ENCODE measurements around the gene DNAH6. TPM values are rescaled to one million over a fixed set of nuclear protein-coding genes. Genes with fewer than 3 reads are reported as not detected.

The DNAH6 gene
- total RNA-seq, 4 donors from 2014 or later = 3.2 to 9.3 (median 6.3) TPM

DNA sequence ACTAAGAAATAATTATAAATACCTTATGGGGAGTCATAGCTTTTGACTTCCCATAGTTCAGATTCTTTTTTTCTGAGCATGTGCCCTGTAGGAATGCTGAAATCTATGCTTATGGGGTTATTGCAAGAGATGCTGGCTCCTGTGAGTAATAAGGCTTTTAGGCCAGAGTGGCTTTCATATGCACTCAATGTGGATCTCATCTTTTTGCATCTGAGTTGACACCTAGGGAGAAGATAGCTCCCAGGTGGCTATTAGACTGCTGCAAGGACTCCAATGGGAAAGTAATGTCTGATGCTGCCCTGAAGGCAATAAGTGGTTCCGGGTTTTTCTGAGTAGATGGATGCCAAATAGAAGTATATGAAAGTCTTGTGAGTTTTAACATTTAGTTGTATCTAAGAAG, 21.0 kb downstream of the DNAH6 start:
- 86 to 91% methylated on average over 1 of the region's 1 CpG for WGBS, 2 donors
- H3K36me3 ChIP-seq = no peaks in the 10 kb centered on the region

GRCh38 chr2:84539729-84540128, 23.4 kb downstream of the DNAH6 start:
- no peak overlapping the region for H3K4me3 ChIP-seq (replicated peaks in 1 of 3)
- no peak for DNase-seq
- TF ChIP-seq POLR2A (IDR thresholded peaks at IDR 0.05) = no peak
- TF ChIP-seq, protein P1, sequence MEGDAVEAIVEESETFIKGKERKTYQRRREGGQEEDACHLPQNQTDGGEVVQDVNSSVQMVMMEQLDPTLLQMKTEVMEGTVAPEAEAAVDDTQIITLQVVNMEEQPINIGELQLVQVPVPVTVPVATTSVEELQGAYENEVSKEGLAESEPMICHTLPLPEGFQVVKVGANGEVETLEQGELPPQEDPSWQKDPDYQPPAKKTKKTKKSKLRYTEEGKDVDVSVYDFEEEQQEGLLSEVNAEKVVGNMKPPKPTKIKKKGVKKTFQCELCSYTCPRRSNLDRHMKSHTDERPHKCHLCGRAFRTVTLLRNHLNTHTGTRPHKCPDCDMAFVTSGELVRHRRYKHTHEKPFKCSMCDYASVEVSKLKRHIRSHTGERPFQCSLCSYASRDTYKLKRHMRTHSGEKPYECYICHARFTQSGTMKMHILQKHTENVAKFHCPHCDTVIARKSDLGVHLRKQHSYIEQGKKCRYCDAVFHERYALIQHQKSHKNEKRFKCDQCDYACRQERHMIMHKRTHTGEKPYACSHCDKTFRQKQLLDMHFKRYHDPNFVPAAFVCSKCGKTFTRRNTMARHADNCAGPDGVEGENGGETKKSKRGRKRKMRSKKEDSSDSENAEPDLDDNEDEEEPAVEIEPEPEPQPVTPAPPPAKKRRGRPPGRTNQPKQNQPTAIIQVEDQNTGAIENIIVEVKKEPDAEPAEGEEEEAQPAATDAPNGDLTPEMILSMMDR (IDR thresholded peaks at IDR 0.05) = no peak
- no peaks in the 10 kb centered on the region for H3K9me3 ChIP-seq
- intact Hi-C loops (cut with DNase I) = no loop called here
- H3K27ac ChIP-seq = no peak overlapping the region
- no peaks in the 10 kb centered on the region for H3K4me1 ChIP-seq
- H3K27me3 ChIP-seq = no peaks in the 10 kb centered on the region
- no peaks in the 10 kb centered on the region for H3K36me3 ChIP-seq

More for the DNA sequence above, 21.0 kb downstream of the DNAH6 start:
- H3K27me3 ChIP-seq = no peaks in the 10 kb centered on the region
- no peaks in the 10 kb centered on the region for H3K4me1 ChIP-seq
- DNase-seq = no peak
- no peak overlapping the region for H3K4me3 ChIP-seq (replicated peaks in 1 of 3)
- no peak for TF ChIP-seq POLR2A (IDR thresholded peaks at IDR 0.05)
- TF ChIP-seq, protein P1 (IDR thresholded peaks at IDR 0.05) = no peak
- no peak overlapping the region for H3K27ac ChIP-seq
- intact Hi-C loops (cut with DNase I) = no loop called here
- no peaks in the 10 kb centered on the region for H3K9me3 ChIP-seq

GRCh38 chr2:84545005-84545404, 28.7 kb downstream of the DNAH6 start:
- H3K9me3 ChIP-seq = no peaks in the 10 kb centered on the region
- intact Hi-C loops (cut with DNase I) = no loop called here
- no peaks in the 10 kb centered on the region for H3K4me1 ChIP-seq
- H3K36me3 ChIP-seq = no peaks in the 10 kb centered on the region
- H3K27me3 ChIP-seq = no peaks in the 10 kb centered on the region
- H3K4me3 ChIP-seq (replicated peaks in 1 of 3) = no peak overlapping the region
- no peak for DNase-seq
- H3K27ac ChIP-seq = no peak overlapping the region
- TF ChIP-seq, protein P1 (IDR thresholded peaks at IDR 0.05) = no peak
- TF ChIP-seq POLR2A (IDR thresholded peaks at IDR 0.05) = no peak

GRCh38 chr2:84546551-84546950, 30.3 kb downstream of the DNAH6 start:
- TF ChIP-seq, protein P1 (IDR thresholded peaks at IDR 0.05) = no peak
- TF ChIP-seq POLR2A (IDR thresholded peaks at IDR 0.05) = no peak
- no peaks in the 10 kb centered on the region for H3K9me3 ChIP-seq

DNA sequence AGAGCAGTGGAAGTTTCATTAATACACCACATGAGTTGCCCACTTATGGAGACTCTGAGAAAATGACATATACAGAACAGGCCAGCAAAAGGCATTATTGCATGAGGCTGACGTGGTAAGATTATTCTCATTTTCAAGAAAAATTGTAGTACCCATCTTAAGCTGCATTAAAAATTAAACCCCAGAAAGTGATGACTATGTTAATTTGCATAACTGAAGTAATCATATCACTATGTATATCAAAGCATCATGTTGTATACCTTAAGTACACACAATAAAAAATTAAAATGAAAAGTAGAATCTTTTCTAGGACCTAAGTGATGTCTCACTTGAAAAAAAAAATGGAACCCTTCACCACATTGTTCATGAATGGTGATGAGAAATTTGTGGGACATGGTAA, 32.0 kb downstream of the DNAH6 start:
- no peak for DNase-seq
- intact Hi-C loops (cut with DNase I) = no loop called here
- no peaks in the 10 kb centered on the region for H3K4me1 ChIP-seq
- 93 to 95% methylated on average over 1 of the region's 1 CpG for WGBS, 2 donors
- H3K9me3 ChIP-seq = no peaks in the 10 kb centered on the region
- TF ChIP-seq, protein P1 (IDR thresholded peaks at IDR 0.05) = no peak
- no peak for TF ChIP-seq POLR2A (IDR thresholded peaks at IDR 0.05)
- no peaks in the 10 kb centered on the region for H3K27me3 ChIP-seq
- no peak overlapping the region for H3K4me3 ChIP-seq (replicated peaks in 1 of 3)
- H3K27ac ChIP-seq = no peak overlapping the region
- no peaks in the 10 kb centered on the region for H3K36me3 ChIP-seq

More at GRCh38 chr2:84546551-84546950, 30.3 kb downstream of the DNAH6 start:
- DNase-seq = no peak
- H3K27me3 ChIP-seq = no peaks in the 10 kb centered on the region
- no peak overlapping the region for H3K27ac ChIP-seq
- H3K36me3 ChIP-seq = no peaks in the 10 kb centered on the region
- WGBS, 2 donors = 87 to 92% methylated on average over 2 of the region's 2 CpGs
- intact Hi-C loops (cut with DNase I) = no loop called here
- no peaks in the 10 kb centered on the region for H3K4me1 ChIP-seq
- H3K4me3 ChIP-seq (replicated peaks in 1 of 3) = no peak overlapping the region
